ENCODE results near the gene ZNF296. TPM values are rescaled to one million over a fixed set of nuclear protein-coding genes. Genes with fewer than 3 reads are reported as not detected.

ZNF296 gene
- polyA plus RNA-seq, 1 donor from 2014 or later = 1.4 TPM

GRCh38 chr19:45113628-45114027, 37.4 kb upstream of the ZNF296 start:
- no peak overlapping the region for H3K27ac ChIP-seq (ENCODE audit: low read length)
- no peaks in the 10 kb centered on the region for H3K9me3 ChIP-seq (ENCODE audit: low read length)
- H3K79me2 ChIP-seq (replicated peaks; ENCODE audit: insufficient read depth, low read length) = peaks cover 35% of the 10 kb centered on the region
- no peaks in the 10 kb centered on the region for H3K27me3 ChIP-seq (ENCODE audit: insufficient read depth, low read depth, low read length)
- no peaks in the 10 kb centered on the region for H3K9me2 ChIP-seq (ENCODE audit: insufficient read depth, low read length)
- no peak overlapping the region for H3K9ac ChIP-seq (ENCODE audit: low read length)
- TF ChIP-seq TAF1 (IDR thresholded peaks at IDR 0.05; ENCODE audit: low read depth) (no peak), REST (IDR thresholded peaks at IDR 0.05; ENCODE audit: borderline replicate concordance) (no peak), CTCF (IDR thresholded peaks at IDR 0.05; ENCODE audit: poor library complexity, severe bottlenecking) (no peak)
- H3K4me2 ChIP-seq (ENCODE audit: low read length) = no peak overlapping the region
- H2AFZ ChIP-seq (ENCODE audit: low read depth, low read length) = no peak overlapping the region
- no peaks in the 10 kb centered on the region for H4K20me1 ChIP-seq (ENCODE audit: insufficient read depth)
- no peaks in the 10 kb centered on the region for H3F3A ChIP-seq (ENCODE audit: insufficient read depth, low read length, poor library complexity, severe bottlenecking)
- no peak overlapping the region for H3K4me3 ChIP-seq (ENCODE audit: low read length)
- H3K36me3 ChIP-seq (ENCODE audit: insufficient read depth, low read length) = no peaks in the 10 kb centered on the region

GRCh38 chr19:45112111-45112827, 36.0 kb upstream of the ZNF296 start:
- peaks cover 35% of the 10 kb centered on the region for H3K79me2 ChIP-seq (replicated peaks; ENCODE audit: insufficient read depth, low read length)
- no peaks in the 10 kb centered on the region for H3K36me3 ChIP-seq (ENCODE audit: insufficient read depth, low read length)
- no peaks in the 10 kb centered on the region for H3K9me2 ChIP-seq (ENCODE audit: insufficient read depth, low read length)
- H3F3A ChIP-seq (ENCODE audit: insufficient read depth, low read length, poor library complexity, severe bottlenecking) = no peaks in the 10 kb centered on the region
- H3K9ac ChIP-seq (ENCODE audit: low read length) = no peak overlapping the region
- no peak overlapping the region for H2AFZ ChIP-seq (ENCODE audit: low read depth, low read length)
- TF ChIP-seq TAF1 (IDR thresholded peaks at IDR 0.05; ENCODE audit: low read depth) = no peak
- TF ChIP-seq MXI1 (conservative IDR thresholded peaks at IDR 0.05; ENCODE audit: poor library complexity, severe bottlenecking) = no peak
- TF ChIP-seq POLR2AphosphoS5 (IDR thresholded peaks at IDR 0.05) = no peak
- no peak for TF ChIP-seq SMC3 (conservative IDR thresholded peaks at IDR 0.05; ENCODE audit: poor library complexity)
- no peak for TF ChIP-seq REST (IDR thresholded peaks at IDR 0.05; ENCODE audit: borderline replicate concordance)
- TF ChIP-seq EP300 (conservative IDR thresholded peaks at IDR 0.05; ENCODE audit: poor library complexity, severe bottlenecking) = no peak
- no peak for TF ChIP-seq EZH2 (IDR thresholded peaks at IDR 0.05; ENCODE audit: borderline replicate concordance, insufficient read depth, low read length, poor library complexity, severe bottlenecking)
- H3K4me3 ChIP-seq (ENCODE audit: low read length) = no peak overlapping the region
- no peaks in the 10 kb centered on the region for H4K20me1 ChIP-seq (ENCODE audit: insufficient read depth)
- no peak overlapping the region for H3K4me2 ChIP-seq (ENCODE audit: low read length)
- H3K9me3 ChIP-seq (ENCODE audit: low read length) = no peaks in the 10 kb centered on the region
- H3K27me3 ChIP-seq (ENCODE audit: insufficient read depth, low read depth, low read length) = no peaks in the 10 kb centered on the region
- H3K27ac ChIP-seq (ENCODE audit: low read length) = no peak overlapping the region

Measured in neural cell (in vitro differentiated cells).